NCI-H146 treated with DMSO at 0.1 percent for 48 hours (cell line): ENCODE data around the gene NBPF6.
"Not testable (repeated sequence)": the region's sequence is repeated elsewhere in the genome, so short reads cannot be mapped to it uniquely, and the experiment has no call there.

Experiments used
- DNase-seq: peaks from one replicate; lab custom pipeline; 2025; ENCODE audit not compliant: unreplicated experiment; lab: John Stamatoyannopoulos, UW

Gene NBPF6

DNA sequence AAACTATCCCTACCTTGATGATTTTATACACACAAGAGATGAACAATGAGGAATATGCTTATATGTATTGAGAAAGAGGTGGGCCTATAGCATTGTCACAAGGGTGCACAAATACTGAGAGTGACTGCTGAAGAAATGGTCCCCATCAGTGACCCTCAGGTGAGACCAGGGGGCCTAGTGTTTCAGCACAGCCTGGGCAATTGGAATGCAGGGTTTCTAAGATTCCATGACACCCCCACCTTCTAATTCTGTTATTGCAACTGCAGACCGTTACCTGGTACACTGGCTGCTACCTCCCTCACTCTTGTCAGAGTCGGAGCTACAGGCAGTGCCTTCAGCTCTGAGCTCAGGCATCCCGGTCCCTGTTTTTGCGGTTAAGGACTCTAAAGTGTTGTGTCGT is at the start of gene NBPF6:
NBPF6 (plus strand) TSS at position 301 of the 400 bp plus-strand sequence. CDS start 259 bp downstream, outside the sequence.
- DNase-seq, result not testable (repeated sequence)

GRCh38 chr1:108411098-108411833 is 38.9 kb upstream of the NBPF6 start:
- not testable (repeated sequence) for DNase-seq

GRCh38 chr1:108420129-108420528 is 30.0 kb upstream of the NBPF6 start:
- DNase-seq, result not testable (repeated sequence)

DNA sequence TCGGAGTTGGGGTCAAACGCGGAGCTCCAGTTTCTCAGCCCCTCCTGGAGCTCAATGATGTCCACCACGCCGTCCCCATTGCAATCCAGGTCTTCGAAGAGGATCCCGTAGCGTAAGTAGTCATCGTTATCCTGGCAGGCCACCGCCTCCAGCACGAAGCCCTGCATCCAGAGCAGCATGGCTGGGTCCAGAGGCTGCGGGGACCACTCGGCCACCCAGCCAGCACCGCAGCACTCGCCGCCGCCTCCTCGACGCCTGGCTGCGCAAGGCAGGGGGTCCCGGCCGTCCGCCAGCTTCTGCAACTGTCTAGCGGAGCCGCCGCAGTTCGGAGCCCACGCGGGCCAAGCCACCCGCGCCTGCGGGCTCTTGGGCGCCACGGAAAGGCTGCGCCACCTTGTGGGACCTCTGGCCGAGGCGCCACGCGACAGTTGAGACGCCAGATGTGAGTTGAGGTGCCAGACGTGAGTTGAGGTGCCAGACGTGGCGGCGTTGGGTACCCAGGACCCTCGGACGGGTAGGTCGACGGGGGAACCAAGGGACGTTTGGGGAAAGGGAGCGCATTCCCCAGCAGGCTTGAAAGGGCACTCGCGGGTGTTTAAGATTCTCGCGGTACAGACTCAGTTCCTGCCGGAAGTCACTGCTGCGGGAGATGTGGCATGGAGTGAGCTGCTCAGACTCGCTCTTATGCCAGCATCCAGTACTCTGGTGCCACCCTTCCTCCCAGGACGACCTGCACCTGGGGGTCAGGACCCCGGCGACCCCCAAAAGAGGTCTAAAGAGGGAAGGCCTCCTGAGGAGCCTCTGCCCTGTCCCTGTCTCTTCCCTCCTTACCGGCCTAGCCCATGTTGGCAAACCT is 28.9 kb upstream of the NBPF6 start:
- DNase-seq, result not testable (repeated sequence)

DNA sequence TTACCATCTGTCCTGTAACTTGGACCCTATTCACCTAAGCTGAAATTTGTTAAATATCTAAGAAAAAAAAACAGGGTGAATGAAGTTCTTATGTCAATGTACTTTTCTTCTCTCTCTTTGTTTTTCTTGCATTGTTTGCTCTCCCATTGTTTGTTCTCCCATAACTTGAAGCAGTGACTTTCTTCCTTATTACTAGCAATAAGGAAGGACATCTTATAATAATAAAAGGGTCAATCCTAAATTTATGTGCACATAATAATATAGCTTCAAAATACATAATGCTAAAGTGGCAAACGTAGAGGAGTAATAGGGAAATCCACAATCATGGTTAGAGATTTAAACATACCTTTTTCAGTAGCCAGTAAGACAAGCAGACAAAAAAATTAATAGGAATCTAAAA is 23.3 kb upstream of the NBPF6 start:
- DNase-seq, result not testable (repeated sequence)

GRCh38 chr1:108432002-108432401 is 18.1 kb upstream of the NBPF6 start:
- not testable (repeated sequence) for DNase-seq

- not testable (repeated sequence) for DNase-seq
Observed at GRCh38 chr1:108433404-108433803, 16.7 kb upstream of the NBPF6 start.

DNA sequence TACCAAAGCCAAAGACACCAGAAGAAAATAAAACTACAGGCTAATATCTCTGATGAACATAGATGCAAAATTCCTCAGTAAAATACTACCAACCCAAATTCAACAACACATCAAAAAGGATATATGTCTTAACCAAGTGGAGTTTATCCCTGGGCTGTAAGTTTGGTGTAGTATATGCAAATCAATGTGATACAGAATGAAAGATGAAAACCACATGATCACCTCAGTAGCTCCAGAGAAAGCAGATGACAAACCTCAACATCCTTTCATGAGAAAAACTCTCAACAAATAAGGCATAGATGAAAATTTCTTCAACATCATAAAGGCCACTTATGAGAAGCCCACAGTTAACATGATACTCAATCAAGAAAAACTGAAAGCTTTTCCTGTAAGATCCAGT is 11.6 kb upstream of the NBPF6 start:
- DNase-seq, result not testable (repeated sequence)

DNA sequence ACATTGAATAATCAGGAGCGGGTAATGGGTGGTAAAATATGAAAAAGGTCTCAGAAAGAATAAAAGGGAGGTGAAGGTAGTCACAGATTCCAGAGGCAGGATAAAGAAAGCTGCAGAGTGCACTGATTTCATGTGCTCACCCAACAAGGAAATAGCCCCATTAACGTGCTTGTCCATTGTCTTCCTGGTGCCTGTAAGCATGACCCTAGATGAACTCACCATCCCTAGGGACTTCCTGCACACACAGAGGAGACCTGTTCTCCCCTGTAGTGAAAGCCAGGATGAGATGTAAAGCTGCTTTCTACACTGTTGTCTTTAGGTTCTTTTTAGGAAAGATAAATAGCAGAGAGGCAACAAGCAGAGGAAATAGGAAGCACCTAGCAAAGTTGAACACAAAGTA is 4.4 kb downstream of the NBPF6 start:
- not testable (repeated sequence) for DNase-seq

DNA sequence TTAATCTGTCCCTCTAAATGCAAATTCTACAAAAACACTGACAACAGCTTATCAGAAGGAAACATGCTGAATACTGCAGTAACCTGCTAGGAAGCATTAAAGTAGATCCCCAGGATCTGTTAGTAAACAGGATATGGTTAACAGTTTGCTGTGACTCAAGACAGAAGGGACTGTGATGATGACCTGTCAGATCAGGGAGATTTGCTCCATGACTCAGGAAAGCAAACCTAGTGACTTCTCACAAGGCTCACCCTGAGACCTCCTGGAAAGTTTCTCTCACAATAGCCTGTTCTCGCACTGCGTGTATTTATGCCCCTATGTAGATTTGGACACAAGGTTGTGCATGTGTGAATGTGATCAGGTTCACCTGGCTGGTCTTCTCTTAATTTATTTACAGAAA is 8.5 kb downstream of the NBPF6 start:
- not testable (repeated sequence) for DNase-seq

DNA sequence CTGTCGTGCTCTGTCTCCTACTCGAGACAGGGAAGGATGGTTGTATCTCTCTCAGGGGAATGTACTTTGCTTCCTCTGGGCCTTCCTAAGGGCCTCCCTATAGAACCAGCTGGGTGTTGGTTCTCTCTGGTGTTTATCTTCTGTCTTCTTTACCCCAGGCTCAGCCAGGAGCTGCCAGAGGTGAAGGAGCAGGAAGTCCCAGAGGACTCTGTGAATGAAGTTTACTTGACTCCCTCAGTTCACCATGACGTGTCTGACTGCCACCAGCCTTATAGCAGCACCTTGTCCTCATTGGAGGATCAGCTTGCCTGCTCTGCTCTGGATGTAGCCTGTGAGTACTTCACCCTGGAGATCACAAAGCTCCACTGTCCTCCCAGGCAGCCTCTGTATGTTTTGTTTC is 11.6 kb downstream of the NBPF6 start:
- not testable (repeated sequence) for DNase-seq

- not testable (repeated sequence) for DNase-seq
Observed at GRCh38 chr1:108463962-108464361, 13.8 kb downstream of the NBPF6 start.

- DNase-seq, result not testable (repeated sequence)
Observed at GRCh38 chr1:108466166-108466565, 16.0 kb downstream of the NBPF6 start.

GRCh38 chr1:108467155-108467554 is 17.0 kb downstream of the NBPF6 start:
- DNase-seq, result not testable (repeated sequence)

DNA sequence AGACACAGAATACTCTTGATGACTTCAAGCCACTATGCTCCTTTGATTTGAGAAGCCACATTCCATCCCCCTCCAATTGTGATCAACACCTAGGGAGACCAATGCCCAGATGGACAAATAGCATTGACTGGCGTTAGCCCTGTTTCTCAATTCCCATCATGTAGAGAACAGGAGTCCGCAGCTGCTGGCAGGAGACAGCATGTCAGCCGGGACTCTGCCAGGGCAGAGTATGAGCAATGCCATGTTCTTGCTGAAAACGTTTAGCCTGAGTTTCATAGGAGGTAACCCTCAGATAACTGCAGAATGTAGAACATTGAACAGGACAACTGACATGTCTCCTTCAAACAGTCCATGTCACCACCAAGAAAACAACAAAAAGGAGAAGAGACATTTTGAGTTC is 20.6 kb downstream of the NBPF6 start:
- DNase-seq, result not testable (repeated sequence)

DNA sequence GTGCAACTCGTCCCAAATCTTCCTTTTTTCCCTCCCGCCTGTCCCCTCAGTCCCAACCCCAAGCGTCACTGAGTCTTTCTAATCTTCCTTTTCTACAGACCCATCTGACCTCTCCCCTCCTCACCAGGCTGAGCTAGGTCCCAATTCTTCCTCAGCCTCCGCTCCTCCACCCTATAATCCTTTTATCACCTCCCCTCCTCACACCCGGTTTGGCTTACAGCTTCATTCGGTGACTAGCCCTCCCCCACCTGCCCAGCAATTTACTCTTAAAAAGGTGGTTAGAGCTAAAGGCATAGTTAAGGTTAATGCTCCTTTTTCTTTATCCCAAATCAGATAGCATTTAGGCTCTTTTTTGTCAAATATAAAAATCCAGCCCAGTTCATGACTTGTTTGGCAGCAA is 24.4 kb downstream of the NBPF6 start:
- DNase-seq, result not testable (repeated sequence)

- no peak for DNase-seq
Observed at GRCh38 chr1:108478429-108479015, 28.4 kb downstream of the NBPF6 start.

DNA sequence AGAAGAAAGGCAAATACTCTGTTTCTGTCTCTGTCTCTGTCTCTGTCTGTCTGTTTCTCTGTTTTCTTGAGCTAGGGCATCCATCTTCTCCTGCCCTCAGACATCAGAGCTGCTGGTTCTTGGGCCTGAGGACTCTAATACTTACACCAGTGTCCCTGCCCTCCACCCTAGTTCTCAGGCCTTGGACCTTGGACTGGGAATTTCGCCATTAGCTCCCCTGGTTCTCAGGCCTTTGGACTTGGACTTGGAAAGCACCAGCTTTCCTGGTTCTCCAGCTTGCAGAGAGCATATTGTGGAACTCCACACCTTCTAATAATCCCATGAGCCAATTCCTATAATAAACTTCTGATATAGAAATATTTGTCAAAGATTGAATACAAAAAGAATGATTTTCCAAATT is 32.6 kb downstream of the NBPF6 start:
- DNase-seq, result no peak

DNA sequence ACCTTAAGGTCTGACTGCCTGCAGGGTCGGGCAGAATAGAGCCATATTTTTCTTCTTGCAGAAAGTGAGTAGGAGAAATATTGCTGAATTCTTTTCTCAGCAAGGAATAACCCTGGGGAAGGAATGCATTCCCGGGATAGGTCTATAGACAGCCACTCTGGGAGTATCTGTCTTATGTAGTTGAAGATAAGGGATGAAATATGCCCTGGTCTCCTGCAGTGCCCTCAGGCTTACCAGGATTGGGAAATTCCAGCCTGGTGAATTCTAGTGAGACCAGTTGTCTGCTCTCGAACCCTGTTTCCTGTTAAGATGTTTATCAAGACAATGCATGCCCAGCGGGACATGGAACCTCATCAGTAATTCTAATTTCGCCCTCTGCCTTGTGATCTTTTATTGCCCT is 35.8 kb downstream of the NBPF6 start:
- DNase-seq, result not testable (repeated sequence)

DNA sequence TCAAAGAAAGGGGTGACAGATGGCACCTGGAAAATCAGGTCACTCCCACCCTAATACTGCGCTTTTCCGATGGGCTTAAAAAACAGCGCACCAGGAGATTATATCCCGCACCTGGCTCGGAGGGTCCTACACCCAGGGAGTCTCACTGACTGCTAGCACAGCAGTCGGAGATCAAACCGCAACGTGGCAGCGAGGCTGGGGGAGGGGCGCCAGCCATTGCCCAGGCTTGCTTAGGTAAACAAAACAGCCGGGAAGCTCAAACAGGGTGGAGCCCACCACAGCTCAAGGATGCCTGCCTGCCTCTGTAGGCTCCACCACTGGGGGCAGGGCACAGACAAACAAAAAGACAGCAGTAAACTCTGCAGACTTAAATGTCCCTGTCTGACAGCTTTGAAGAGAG is 36.6 kb downstream of the NBPF6 start:
- DNase-seq, result not testable (repeated sequence)

DNA sequence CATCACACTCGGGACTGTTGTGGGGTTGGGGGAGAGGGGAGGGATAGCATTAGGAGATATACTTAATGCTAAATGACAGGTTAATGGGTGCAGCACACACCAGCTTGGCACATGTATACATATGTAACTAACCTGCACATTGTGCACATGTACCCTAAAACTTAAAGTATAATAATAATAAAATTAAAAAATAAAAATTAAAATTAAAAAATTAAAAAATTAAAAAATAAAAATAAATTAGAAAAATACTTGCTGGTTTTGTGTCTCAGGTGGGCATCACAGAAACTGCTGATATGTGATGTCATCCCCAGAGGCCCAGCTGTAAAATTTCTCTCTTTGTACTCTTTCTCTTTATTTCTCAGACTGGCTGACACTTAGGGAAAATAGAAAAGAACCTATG is 44.9 kb downstream of the NBPF6 start:
- DNase-seq, result not testable (repeated sequence)

GRCh38 chr1:108496856-108497255 is 46.7 kb downstream of the NBPF6 start:
- not testable (repeated sequence) for DNase-seq
